WTC11 (cell line): Measurements from ENCODE around the gene FUT8. TPM values are rescaled to one million over a fixed set of nuclear protein-coding genes. Genes with fewer than 3 reads are reported as not detected.

ENCODE experiments used
- ATAC-seq: fragments of 200-7000 bp; cut with Tn5 transposase; 2 replicates; pipeline ENCODE4 v1.10.0; 2021; ENCODE audit warnings: mild to moderate bottlenecking, moderate library complexity
- CTCF ChIA-PET: fragments of 300-600 bp; sonication (Branson Sonifier 250); formaldehyde crosslinking; loops from one replicate; lab custom pipeline; 2021; ENCODE audit warnings: antibody characterized with exemption; lab: Charles Lee
- POLR2A ChIA-PET: fragments of 350-600 bp; sonication (Branson Sonifier 250); formaldehyde crosslinking; loops from one replicate; lab custom pipeline; 2021; ENCODE audit warnings: antibody characterized with exemption; lab: Charles Lee
- DNase-seq: peaks from one replicate; pipeline ENCODE4 v3.0.0; 2021; ENCODE audit warnings: low spot score
- H3K27ac Mint-ChIP-seq: 2 replicates; pipeline ENCODE4 v1.8.0; 2021; ENCODE audit warnings: mixed read lengths
- H3K27me3 Mint-ChIP-seq: 2 replicates; pipeline ENCODE4 v1.8.0; 2021; ENCODE audit warnings: low read depth, mild to moderate bottlenecking, moderate library complexity, mixed read lengths
- H3K36me3 Mint-ChIP-seq: 2 replicates; pipeline ENCODE4 v1.8.0; 2021; ENCODE audit warnings: mixed read lengths
- H3K4me1 Mint-ChIP-seq: 2 replicates; pipeline ENCODE4 v1.8.0; 2022; ENCODE audit warnings: mixed read lengths
- H3K4me3 Mint-ChIP-seq: 2 replicates; pipeline ENCODE4 v1.8.0; 2021; ENCODE audit warnings: mild to moderate bottlenecking, moderate library complexity, mixed read lengths
- H3K9me3 Mint-ChIP-seq: 2 replicates; pipeline ENCODE4 v1.8.0; 2021; ENCODE audit warnings: mixed read lengths
- AR ChIP-seq: fragments of 250-450 bp; sonication (Bioruptor Pico); IDR thresholded peaks from 2 replicates; pipeline ENCODE4 v1.9.0; 2021; ENCODE audit warnings: mild to moderate bottlenecking
- ARID4B ChIP-seq: sonication (generic); formaldehyde crosslinking; IDR thresholded peaks from 2 replicates; pipeline ENCODE4 v1.8.0; 2023; ENCODE audit warnings: missing genetic modification reagents, mild to moderate bottlenecking, borderline replicate concordance
- ELF4 ChIP-seq: sonication (generic); formaldehyde crosslinking; IDR thresholded peaks from 2 replicates; pipeline ENCODE4 v1.8.1; 2022; ENCODE audit warnings: low read depth, mild to moderate bottlenecking, moderate library complexity, missing genetic modification reagents
- EMX1 ChIP-seq: fragments of 250-450 bp; sonication (Bioruptor Pico); IDR thresholded peaks from 2 replicates; pipeline ENCODE4 v1.8.0; 2021; ENCODE audit warnings: mild to moderate bottlenecking
- GABPB1 ChIP-seq: sonication (generic); formaldehyde crosslinking; IDR thresholded peaks from 2 replicates; pipeline ENCODE4 v1.8.1; 2023; ENCODE audit warnings: mild to moderate bottlenecking, missing genetic modification reagents
- IRF1 ChIP-seq: sonication (generic); formaldehyde crosslinking; IDR thresholded peaks from 2 replicates; pipeline ENCODE4 v1.8.0; 2023; ENCODE audit warnings: missing genetic modification reagents
- JAZF1 ChIP-seq: fragments of 250-450 bp; sonication (Bioruptor Pico); IDR thresholded peaks from 2 replicates; pipeline ENCODE4 v1.9.0; 2021; ENCODE audit warnings: moderate library complexity, mild to moderate bottlenecking, inconsistent platforms
- MAX ChIP-seq: sonication (generic); formaldehyde crosslinking; IDR thresholded peaks from 2 replicates; pipeline ENCODE4 v1.8.0; 2022; ENCODE audit warnings: mild to moderate bottlenecking, missing genetic modification reagents
- OVOL2 ChIP-seq: fragments of 250-450 bp; sonication (Bioruptor Pico); IDR thresholded peaks from 2 replicates; pipeline ENCODE4 v1.9.0; 2021; ENCODE audit warnings: mild to moderate bottlenecking, borderline replicate concordance
- PRDM15 ChIP-seq: sonication (generic); formaldehyde crosslinking; IDR thresholded peaks from 2 replicates; pipeline ENCODE4 v1.8.0; 2022; ENCODE audit warnings: missing genetic modification reagents
- RORB ChIP-seq: fragments of 250-450 bp; sonication (Bioruptor Pico); IDR thresholded peaks from 2 replicates; pipeline ENCODE4 v1.9.0; 2021; ENCODE audit warnings: mild to moderate bottlenecking
- TP53 ChIP-seq: sonication (generic); formaldehyde crosslinking; IDR thresholded peaks from 2 replicates; pipeline ENCODE4 v1.8.1; 2023; ENCODE audit warnings: mild to moderate bottlenecking, missing genetic modification reagents
- ZBTB21 ChIP-seq: sonication (generic); formaldehyde crosslinking; IDR thresholded peaks from 2 replicates; pipeline ENCODE4 v1.8.1; 2023; ENCODE audit warnings: mild to moderate bottlenecking, missing genetic modification reagents, borderline replicate concordance
- ZNF121 ChIP-seq: sonication (generic); formaldehyde crosslinking; IDR thresholded peaks from 2 replicates; pipeline ENCODE4 v1.8.0; 2023; ENCODE audit warnings: missing genetic modification reagents
- ZNF219 ChIP-seq: sonication (generic); formaldehyde crosslinking; IDR thresholded peaks from 2 replicates; pipeline ENCODE4 v1.8.0; 2023; ENCODE audit warnings: missing genetic modification reagents, mild to moderate bottlenecking, borderline replicate concordance
- ZNF317 ChIP-seq: sonication (generic); formaldehyde crosslinking; IDR thresholded peaks from 2 replicates; pipeline ENCODE4 v1.8.1; 2023; ENCODE audit warnings: low read depth, mild to moderate bottlenecking, moderate library complexity, missing genetic modification reagents, borderline replicate concordance
- ZNF416 ChIP-seq: fragments of 250-450 bp; sonication (Bioruptor Pico); IDR thresholded peaks from 2 replicates; pipeline ENCODE4 v1.9.0; 2021; ENCODE audit warnings: mild to moderate bottlenecking, inconsistent platforms
- total RNA-seq: library from RNA; stranded (reverse); gene quantifications from 3 replicates; pipeline ENCODE4 v1.2.3, GENCODE V29; 2021
- TF ChIP-seq, protein P1 (sequence below): sonication (generic); formaldehyde crosslinking; IDR thresholded peaks from 2 replicates; pipeline ENCODE4 v1.8.0; 2023; ENCODE audit warnings: mild to moderate bottlenecking, missing genetic modification reagents
- TF ChIP-seq, protein P2 (sequence below): sonication (generic); formaldehyde crosslinking; IDR thresholded peaks from 2 replicates; pipeline ENCODE4 v1.8.1; 2023; ENCODE audit warnings: mild to moderate bottlenecking, missing genetic modification reagents, borderline replicate concordance

Gene FUT8
- total RNA-seq, 1 experiment from 2014 or later = 37.9 TPM

- TF ChIP-seq EMX1 (CRISPR knock-in tag) (no peak), ZNF121 (CRISPR knock-in tag) (no peak), PRDM15 (no peak), IRF1 (CRISPR knock-in tag) (no peak), RORB (CRISPR knock-in tag) (no peak), ELF4 (no peak), MAX (CRISPR knock-in tag) (no peak), OVOL2 (CRISPR knock-in tag) (no peak), ARID4B (CRISPR knock-in tag) (no peak)
Observed at GRCh38 chr14:65604535-65604934, 192.0 kb downstream of the FUT8 start (continued).

- H3K36me3 Mint-ChIP-seq = no peaks in the 10 kb centered on the region
- H3K4me3 Mint-ChIP-seq = no peak overlapping the region
- H3K27ac Mint-ChIP-seq = no peak overlapping the region
- H3K4me1 Mint-ChIP-seq = no peaks in the 10 kb centered on the region
- DNase-seq (no peak), ATAC-seq (no peak)
- H3K9me3 Mint-ChIP-seq = no peaks in the 10 kb centered on the region
- ChIA-PET CTCF (no interaction called here), POLR2A (no interaction called here)
- H3K27me3 Mint-ChIP-seq = no peaks in the 10 kb centered on the region
- TF ChIP-seq AR = no peak
- no peak for TF ChIP-seq TP53 (CRISPR knock-in tag)
- TF ChIP-seq, protein P1, sequence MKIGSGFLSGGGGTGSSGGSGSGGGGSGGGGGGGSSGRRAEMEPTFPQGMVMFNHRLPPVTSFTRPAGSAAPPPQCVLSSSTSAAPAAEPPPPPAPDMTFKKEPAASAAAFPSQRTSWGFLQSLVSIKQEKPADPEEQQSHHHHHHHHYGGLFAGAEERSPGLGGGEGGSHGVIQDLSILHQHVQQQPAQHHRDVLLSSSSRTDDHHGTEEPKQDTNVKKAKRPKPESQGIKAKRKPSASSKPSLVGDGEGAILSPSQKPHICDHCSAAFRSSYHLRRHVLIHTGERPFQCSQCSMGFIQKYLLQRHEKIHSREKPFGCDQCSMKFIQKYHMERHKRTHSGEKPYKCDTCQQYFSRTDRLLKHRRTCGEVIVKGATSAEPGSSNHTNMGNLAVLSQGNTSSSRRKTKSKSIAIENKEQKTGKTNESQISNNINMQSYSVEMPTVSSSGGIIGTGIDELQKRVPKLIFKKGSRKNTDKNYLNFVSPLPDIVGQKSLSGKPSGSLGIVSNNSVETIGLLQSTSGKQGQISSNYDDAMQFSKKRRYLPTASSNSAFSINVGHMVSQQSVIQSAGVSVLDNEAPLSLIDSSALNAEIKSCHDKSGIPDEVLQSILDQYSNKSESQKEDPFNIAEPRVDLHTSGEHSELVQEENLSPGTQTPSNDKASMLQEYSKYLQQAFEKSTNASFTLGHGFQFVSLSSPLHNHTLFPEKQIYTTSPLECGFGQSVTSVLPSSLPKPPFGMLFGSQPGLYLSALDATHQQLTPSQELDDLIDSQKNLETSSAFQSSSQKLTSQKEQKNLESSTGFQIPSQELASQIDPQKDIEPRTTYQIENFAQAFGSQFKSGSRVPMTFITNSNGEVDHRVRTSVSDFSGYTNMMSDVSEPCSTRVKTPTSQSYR (CRISPR knock-in tag) = no peak
- no peak for TF ChIP-seq ZBTB21 (CRISPR knock-in tag)
- no peak for TF ChIP-seq ZNF317 (CRISPR knock-in tag)
- TF ChIP-seq ZNF416 (CRISPR knock-in tag) = no peak
- TF ChIP-seq ZNF219 = no peak
- TF ChIP-seq, protein P2, sequence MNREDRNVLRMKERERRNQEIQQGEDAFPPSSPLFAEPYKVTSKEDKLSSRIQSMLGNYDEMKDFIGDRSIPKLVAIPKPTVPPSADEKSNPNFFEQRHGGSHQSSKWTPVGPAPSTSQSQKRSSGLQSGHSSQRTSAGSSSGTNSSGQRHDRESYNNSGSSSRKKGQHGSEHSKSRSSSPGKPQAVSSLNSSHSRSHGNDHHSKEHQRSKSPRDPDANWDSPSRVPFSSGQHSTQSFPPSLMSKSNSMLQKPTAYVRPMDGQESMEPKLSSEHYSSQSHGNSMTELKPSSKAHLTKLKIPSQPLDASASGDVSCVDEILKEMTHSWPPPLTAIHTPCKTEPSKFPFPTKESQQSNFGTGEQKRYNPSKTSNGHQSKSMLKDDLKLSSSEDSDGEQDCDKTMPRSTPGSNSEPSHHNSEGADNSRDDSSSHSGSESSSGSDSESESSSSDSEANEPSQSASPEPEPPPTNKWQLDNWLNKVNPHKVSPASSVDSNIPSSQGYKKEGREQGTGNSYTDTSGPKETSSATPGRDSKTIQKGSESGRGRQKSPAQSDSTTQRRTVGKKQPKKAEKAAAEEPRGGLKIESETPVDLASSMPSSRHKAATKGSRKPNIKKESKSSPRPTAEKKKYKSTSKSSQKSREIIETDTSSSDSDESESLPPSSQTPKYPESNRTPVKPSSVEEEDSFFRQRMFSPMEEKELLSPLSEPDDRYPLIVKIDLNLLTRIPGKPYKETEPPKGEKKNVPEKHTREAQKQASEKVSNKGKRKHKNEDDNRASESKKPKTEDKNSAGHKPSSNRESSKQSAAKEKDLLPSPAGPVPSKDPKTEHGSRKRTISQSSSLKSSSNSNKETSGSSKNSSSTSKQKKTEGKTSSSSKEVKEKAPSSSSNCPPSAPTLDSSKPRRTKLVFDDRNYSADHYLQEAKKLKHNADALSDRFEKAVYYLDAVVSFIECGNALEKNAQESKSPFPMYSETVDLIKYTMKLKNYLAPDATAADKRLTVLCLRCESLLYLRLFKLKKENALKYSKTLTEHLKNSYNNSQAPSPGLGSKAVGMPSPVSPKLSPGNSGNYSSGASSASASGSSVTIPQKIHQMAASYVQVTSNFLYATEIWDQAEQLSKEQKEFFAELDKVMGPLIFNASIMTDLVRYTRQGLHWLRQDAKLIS (CRISPR knock-in tag) = no peak
- no peak for TF ChIP-seq EMX1 (CRISPR knock-in tag)
- TF ChIP-seq JAZF1 (CRISPR knock-in tag) = no peak
- TF ChIP-seq GABPB1 (CRISPR knock-in tag) = no peak
Observed at GRCh38 chr14:65604936-65605335, 192.4 kb downstream of the FUT8 start.
